Airway epithelial cell (primary cell): ENCODE measurements around the gene NIP7. TPM values are rescaled to one million over a fixed set of nuclear protein-coding genes. Genes with fewer than 3 reads are reported as not detected.

Source experiments
- total RNA-seq: library from RNA; depleted of rRNA; stranded (reverse); fragments of >200 nt; gene quantifications from 2 replicates; pipeline ENCODE4 v1.2.3, GENCODE V29; 2015

The NIP7 gene
- total RNA-seq, result 24.7 and 33.1 TPM in 2 replicates

GRCh38 chr16:69339289-69340094, at the start of gene NIP7, which contains the start of gene COG8:
Gene NIP7 (plus strand): TSS chr16:69339772. CDS start chr16:69339830, 58 bp downstream.
Gene COG8 (minus strand): TSS chr16:69339564. CDS start chr16:69339552, 12 bp downstream.

DNA sequence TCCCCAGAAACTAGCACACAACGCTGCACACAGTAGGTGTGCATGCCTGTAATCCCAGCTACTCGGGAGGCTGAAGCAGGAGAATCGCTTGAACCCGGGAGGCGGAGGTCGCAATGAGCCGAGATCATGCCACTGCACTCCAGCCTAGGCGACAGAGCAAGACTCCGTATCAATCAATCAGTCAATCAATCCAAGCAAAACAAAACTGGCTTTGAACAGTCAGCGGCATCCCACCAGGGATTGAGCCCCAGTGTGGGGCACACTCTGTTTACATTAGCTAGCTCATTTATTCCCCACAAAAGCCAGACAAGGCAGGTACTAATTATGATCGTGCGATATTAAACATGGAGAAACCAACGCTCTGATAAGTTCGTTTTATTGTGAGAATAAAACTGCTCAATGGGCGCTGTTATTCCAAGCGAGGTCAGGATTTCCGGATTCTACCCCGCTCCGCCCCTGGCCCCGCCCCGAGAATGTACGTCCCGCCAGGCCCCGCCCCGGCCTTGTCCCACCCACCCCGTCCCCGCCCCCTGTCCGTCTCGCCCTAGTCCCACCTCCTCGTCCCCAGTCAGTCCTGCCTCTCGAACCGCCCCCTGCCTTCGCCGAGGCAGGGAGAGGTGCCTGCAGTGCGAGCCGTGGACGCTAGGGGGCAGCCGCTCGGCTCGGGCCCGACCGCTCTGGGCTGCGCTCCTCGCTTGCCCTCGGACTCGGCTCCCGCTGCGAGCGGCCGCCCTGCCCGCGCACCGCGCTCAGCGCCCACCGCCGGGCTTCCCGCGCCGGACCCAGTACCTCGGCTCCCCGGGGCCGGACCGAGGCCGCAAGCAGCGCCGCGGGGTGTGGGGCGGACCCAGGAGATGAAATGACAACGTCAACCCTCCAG, 28.7 kb upstream of the NIP7 start, which contains the start of gene VPS4A:
VPS4A (plus strand) TSS at position 698 of the 880 bp plus-strand sequence; CDS start at position 860, 162 bp downstream.

DNA sequence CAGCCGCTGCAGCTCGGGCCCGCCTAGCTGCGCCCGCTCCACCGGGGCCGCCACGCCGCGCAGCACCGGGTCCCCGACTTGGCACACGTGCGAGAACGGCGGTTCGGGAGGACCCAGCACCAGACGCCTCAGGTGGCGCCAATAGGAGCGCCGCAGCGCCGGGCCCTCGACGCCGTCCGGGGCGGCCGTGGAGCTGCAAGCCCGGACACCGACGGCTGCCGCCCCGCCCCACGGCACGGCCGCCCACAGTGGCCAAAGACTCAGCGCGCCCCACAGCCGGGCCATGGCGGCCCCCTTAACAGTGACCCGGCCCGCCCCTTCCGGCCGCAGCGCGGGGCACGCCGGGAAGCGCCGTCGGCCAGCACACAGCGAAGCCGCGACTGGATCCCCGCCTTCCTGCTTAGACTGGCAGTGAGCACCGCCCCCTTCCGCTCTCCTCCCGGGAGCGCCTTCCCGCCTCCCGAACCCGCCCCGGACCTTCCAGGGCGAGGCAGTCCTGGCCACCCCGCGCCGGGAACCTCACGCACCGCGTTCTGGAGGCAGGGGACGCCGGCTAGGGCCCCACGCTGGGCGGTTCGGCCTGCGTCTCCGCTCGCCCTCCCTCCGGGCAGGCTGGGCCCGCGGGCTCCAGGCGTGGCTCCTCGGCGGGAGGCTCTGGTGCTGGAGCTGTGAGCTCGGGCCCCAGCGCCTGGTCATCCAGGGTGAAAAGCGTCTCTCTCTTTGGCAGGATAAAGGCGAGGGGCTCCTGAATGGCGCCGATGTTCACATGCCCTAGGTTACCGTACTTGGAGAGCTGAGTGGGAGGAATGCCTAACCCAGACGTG, 9.1 kb upstream of the NIP7 start, which contains the start of gene PDF:
PDF (minus strand) TSS at position 303 of the 824 bp plus-strand sequence; CDS start at position 285, 18 bp downstream.

GRCh38 chr16:69351309-69352027, 11.9 kb downstream of the NIP7 start, which contains the start of gene TMED6:
Gene TMED6 (minus strand): TSS chr16:69351786. CDS start chr16:69351753, 33 bp downstream.

Other genes starting within 250 kb of the NIP7 start
- 31.9 and 34.0 TPM in 2 replicates for gene HAS3, start 234.1 kb upstream of the NIP7 start, total RNA-seq
- 40.3 and 65.1 TPM in 2 replicates for gene CHTF8, start 207.2 kb upstream of the NIP7 start, total RNA-seq
- 14.3 and 28.1 TPM in 2 replicates for gene UTP4, start 207.1 kb upstream of the NIP7 start, total RNA-seq
- 12.3 and 19.0 TPM in 2 replicates for gene SNTB2, start 152.6 kb upstream of the NIP7 start, total RNA-seq
- gene VPS4A, start 28.4 kb upstream of the NIP7 start, total RNA-seq, result 39.7 and 43.2 TPM in 2 replicates
- gene PDF, start 9.2 kb upstream of the NIP7 start, total RNA-seq, result 21.2 and 31.2 TPM in 2 replicates
- 27.7 and 34.0 TPM in 2 replicates for gene COG8, start 208 bp upstream of the NIP7 start, total RNA-seq
- not detected in 2 replicates for gene TMED6, start 12.0 kb downstream of the NIP7 start, total RNA-seq
- gene TERF2, start 46.2 kb downstream of the NIP7 start, total RNA-seq, result 8.5 and 9.1 TPM in 2 replicates
- gene CYB5B, start 84.8 kb downstream of the NIP7 start, total RNA-seq, result 41.3 and 64.4 TPM in 2 replicates
- gene NFAT5, start 226.2 kb downstream of the NIP7 start, total RNA-seq, result 5.5 and 11.8 TPM in 2 replicates